ENCODE results near the gene TPPP. TPM values are rescaled to one million over a fixed set of nuclear protein-coding genes. Genes with fewer than 3 reads are reported as not detected.

TPPP gene
- total RNA-seq, 1 experiment from 2014 or later, result 1.8 TPM

DNA sequence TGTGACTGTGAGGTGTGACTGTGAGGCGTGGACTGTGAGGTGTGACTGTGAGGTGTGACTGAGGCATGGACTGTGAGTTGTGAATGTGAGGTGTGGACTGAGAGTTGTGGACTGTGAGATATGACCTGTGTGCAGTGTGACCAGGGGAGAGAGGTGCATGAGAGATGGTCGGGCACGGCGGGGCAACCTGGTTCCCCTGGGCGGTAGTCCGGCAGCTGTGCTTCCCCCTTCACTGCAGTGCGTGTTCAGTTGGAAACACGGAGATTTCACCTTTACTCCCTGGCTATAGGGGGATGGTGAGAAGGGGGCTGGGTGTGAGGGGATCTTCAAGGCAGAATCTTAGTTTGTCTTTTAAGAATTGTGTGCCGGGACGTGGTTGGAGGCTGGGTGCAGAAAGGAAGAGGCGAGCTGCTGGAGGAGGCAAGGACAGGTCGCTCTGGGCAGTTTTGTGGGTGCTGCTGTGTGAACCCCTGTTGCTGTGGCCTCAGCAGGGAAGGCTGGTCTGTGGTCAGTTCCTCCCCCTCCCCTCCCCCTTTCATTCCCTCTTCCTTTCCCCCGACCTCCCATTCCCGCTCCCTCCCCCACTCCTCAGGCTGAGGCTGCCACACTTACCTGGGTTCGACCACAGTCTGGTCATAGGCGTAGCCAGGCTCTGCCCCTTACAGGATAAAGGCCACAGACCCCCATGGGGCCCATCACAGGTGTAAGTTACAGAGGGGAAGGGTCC lies 41.7 kb downstream of the TPPP start (continued):
- TF ChIP-seq GABPB1 (CRISPR knock-in tag; IDR thresholded peaks at IDR 0.05) (no peak), ZNF671 (CRISPR knock-in tag; IDR thresholded peaks at IDR 0.05) (no peak)
- TF ChIP-seq, protein P1, sequence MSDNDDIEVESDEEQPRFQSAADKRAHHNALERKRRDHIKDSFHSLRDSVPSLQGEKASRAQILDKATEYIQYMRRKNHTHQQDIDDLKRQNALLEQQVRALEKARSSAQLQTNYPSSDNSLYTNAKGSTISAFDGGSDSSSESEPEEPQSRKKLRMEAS (CRISPR knock-in tag; IDR thresholded peaks at IDR 0.05), result no peak
- TF ChIP-seq, protein P2, sequence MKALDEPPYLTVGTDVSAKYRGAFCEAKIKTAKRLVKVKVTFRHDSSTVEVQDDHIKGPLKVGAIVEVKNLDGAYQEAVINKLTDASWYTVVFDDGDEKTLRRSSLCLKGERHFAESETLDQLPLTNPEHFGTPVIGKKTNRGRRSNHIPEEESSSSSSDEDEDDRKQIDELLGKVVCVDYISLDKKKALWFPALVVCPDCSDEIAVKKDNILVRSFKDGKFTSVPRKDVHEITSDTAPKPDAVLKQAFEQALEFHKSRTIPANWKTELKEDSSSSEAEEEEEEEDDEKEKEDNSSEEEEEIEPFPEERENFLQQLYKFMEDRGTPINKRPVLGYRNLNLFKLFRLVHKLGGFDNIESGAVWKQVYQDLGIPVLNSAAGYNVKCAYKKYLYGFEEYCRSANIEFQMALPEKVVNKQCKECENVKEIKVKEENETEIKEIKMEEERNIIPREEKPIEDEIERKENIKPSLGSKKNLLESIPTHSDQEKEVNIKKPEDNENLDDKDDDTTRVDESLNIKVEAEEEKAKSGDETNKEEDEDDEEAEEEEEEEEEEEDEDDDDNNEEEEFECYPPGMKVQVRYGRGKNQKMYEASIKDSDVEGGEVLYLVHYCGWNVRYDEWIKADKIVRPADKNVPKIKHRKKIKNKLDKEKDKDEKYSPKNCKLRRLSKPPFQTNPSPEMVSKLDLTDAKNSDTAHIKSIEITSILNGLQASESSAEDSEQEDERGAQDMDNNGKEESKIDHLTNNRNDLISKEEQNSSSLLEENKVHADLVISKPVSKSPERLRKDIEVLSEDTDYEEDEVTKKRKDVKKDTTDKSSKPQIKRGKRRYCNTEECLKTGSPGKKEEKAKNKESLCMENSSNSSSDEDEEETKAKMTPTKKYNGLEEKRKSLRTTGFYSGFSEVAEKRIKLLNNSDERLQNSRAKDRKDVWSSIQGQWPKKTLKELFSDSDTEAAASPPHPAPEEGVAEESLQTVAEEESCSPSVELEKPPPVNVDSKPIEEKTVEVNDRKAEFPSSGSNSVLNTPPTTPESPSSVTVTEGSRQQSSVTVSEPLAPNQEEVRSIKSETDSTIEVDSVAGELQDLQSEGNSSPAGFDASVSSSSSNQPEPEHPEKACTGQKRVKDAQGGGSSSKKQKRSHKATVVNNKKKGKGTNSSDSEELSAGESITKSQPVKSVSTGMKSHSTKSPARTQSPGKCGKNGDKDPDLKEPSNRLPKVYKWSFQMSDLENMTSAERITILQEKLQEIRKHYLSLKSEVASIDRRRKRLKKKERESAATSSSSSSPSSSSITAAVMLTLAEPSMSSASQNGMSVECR (CRISPR knock-in tag; IDR thresholded peaks at IDR 0.05; ENCODE audit: borderline replicate concordance), result no peak

DNA sequence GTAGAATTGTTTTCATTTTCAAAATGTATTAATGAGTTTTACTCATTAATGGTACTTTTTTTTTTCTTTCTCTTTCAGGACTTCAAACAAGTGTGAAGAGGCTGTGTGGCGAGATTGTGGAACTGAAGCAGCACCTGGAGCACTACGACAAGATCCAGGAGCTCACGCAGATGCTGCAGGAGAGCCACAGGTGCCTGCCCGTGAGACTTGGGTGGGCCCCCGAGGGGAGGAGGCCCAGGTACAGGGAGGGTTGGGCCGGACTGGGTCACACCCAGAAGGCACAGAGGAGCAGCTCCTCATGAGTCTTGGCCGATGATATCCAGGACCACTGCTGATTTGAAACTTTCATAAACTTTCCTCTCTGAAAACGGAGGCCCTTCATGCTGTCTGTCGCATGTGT lies 45.4 kb downstream of the TPPP start:
- ChIA-PET POLR2A (no interaction called here), CTCF (interaction anchor here (0.5 kb wide), 1 partner anchor 306 kb away, joined by 3 read pairs; no protein-coding TSS in a partner anchor)
- Mint-ChIP-seq H3K27me3 (ENCODE audit: low read depth) (no peaks in the 10 kb centered on the region), H3K4me3 (no peak overlapping the region), H3K27ac (no peak overlapping the region), H3K36me3 (peaks cover 30% of the 10 kb centered on the region), H3K9me3 (no peaks in the 10 kb centered on the region), H3K4me1 (no peaks in the 10 kb centered on the region)
- DNase-seq (ENCODE audit: low spot score) (no peak), ATAC-seq (no peak)
- TF ChIP-seq SP1 (CRISPR knock-in tag; conservative IDR thresholded peaks at IDR 0.05) (no peak), HMGA2 (CRISPR knock-in tag; IDR thresholded peaks at IDR 0.05) (no peak), SOX15 (CRISPR knock-in tag; IDR thresholded peaks at IDR 0.05) (no peak), GABPB1 (CRISPR knock-in tag; IDR thresholded peaks at IDR 0.05) (no peak), GTF2I (CRISPR knock-in tag; conservative IDR thresholded peaks at IDR 0.05) (no peak), CREM (CRISPR knock-in tag; IDR thresholded peaks at IDR 0.05) (no peak), CBFB (CRISPR knock-in tag; IDR thresholded peaks at IDR 0.05; ENCODE audit: low read depth) (no peak)
- TF ChIP-seq, protein P3, sequence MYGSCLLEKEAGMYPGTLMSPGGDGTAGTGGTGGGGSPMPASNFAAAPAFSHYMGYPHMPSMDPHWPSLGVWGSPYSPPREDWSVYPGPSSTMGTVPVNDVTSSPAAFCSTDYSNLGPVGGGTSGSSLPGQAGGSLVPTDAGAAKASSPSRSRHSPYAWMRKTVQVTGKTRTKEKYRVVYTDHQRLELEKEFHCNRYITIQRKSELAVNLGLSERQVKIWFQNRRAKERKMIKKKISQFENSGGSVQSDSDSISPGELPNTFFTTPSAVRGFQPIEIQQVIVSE (CRISPR knock-in tag; IDR thresholded peaks at IDR 0.05; ENCODE audit: borderline replicate concordance), result no peak

DNA sequence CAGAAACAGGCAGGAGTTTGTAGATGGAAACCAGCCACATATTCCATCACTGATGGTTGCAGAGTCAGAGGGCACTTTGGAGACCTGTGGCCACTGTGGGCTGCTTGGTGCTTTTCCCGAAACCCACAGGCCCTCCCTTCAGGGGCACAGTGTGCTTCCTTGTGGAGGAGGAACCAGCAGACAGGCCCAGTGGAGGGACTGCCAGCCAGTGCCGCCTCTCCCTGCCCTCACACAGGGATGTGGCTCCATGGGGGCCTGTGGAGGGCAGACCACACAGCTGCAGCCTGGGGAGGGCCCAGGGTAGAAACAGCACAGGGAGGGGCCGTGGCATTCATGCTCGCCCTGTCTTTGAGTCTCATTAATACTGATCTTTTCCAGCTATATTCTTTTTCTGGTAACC lies 45.8 kb downstream of the TPPP start:
- H3K27me3 Mint-ChIP-seq (ENCODE audit: low read depth), result no peaks in the 10 kb centered on the region
- peaks cover 25% of the 10 kb centered on the region for H3K36me3 Mint-ChIP-seq
- POLR2A ChIA-PET, result no interaction called here
- H3K4me1 Mint-ChIP-seq, result no peaks in the 10 kb centered on the region
- CTCF ChIA-PET, result no interaction called here
- ATAC-seq (no peak), DNase-seq (ENCODE audit: low spot score) (no peak)
- H3K27ac Mint-ChIP-seq, result no peak overlapping the region
- no peak overlapping the region for H3K4me3 Mint-ChIP-seq
- no peaks in the 10 kb centered on the region for H3K9me3 Mint-ChIP-seq
- TF ChIP-seq, protein P4, sequence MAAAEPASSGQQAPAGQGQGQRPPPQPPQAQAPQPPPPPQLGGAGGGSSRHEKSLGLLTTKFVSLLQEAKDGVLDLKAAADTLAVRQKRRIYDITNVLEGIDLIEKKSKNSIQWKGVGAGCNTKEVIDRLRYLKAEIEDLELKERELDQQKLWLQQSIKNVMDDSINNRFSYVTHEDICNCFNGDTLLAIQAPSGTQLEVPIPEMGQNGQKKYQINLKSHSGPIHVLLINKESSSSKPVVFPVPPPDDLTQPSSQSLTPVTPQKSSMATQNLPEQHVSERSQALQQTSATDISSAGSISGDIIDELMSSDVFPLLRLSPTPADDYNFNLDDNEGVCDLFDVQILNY (CRISPR knock-in tag; IDR thresholded peaks at IDR 0.05), result no peak
- TF ChIP-seq ZNF671 (CRISPR knock-in tag; IDR thresholded peaks at IDR 0.05) (no peak), ZNF232 (CRISPR knock-in tag; IDR thresholded peaks at IDR 0.05) (no peak), ETV6 (CRISPR knock-in tag; IDR thresholded peaks at IDR 0.05) (no peak), ZNF263 (CRISPR knock-in tag; IDR thresholded peaks at IDR 0.05; ENCODE audit: low read depth) (no peak), ZNF396 (CRISPR knock-in tag; IDR thresholded peaks at IDR 0.05; ENCODE audit: borderline replicate concordance) (no peak), ATF1 (CRISPR knock-in tag; IDR thresholded peaks at IDR 0.05) (no peak), IRF2 (CRISPR knock-in tag; IDR thresholded peaks at IDR 0.05; ENCODE audit: borderline replicate concordance, low read depth) (no peak), TEAD1 (CRISPR knock-in tag; IDR thresholded peaks at IDR 0.05) (no peak), NFE2L1 (CRISPR knock-in tag; IDR thresholded peaks at IDR 0.05) (no peak)
- TF ChIP-seq, protein P5, sequence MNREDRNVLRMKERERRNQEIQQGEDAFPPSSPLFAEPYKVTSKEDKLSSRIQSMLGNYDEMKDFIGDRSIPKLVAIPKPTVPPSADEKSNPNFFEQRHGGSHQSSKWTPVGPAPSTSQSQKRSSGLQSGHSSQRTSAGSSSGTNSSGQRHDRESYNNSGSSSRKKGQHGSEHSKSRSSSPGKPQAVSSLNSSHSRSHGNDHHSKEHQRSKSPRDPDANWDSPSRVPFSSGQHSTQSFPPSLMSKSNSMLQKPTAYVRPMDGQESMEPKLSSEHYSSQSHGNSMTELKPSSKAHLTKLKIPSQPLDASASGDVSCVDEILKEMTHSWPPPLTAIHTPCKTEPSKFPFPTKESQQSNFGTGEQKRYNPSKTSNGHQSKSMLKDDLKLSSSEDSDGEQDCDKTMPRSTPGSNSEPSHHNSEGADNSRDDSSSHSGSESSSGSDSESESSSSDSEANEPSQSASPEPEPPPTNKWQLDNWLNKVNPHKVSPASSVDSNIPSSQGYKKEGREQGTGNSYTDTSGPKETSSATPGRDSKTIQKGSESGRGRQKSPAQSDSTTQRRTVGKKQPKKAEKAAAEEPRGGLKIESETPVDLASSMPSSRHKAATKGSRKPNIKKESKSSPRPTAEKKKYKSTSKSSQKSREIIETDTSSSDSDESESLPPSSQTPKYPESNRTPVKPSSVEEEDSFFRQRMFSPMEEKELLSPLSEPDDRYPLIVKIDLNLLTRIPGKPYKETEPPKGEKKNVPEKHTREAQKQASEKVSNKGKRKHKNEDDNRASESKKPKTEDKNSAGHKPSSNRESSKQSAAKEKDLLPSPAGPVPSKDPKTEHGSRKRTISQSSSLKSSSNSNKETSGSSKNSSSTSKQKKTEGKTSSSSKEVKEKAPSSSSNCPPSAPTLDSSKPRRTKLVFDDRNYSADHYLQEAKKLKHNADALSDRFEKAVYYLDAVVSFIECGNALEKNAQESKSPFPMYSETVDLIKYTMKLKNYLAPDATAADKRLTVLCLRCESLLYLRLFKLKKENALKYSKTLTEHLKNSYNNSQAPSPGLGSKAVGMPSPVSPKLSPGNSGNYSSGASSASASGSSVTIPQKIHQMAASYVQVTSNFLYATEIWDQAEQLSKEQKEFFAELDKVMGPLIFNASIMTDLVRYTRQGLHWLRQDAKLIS (CRISPR knock-in tag; IDR thresholded peaks at IDR 0.05; ENCODE audit: borderline replicate concordance), result no peak
- TF ChIP-seq, protein P6, sequence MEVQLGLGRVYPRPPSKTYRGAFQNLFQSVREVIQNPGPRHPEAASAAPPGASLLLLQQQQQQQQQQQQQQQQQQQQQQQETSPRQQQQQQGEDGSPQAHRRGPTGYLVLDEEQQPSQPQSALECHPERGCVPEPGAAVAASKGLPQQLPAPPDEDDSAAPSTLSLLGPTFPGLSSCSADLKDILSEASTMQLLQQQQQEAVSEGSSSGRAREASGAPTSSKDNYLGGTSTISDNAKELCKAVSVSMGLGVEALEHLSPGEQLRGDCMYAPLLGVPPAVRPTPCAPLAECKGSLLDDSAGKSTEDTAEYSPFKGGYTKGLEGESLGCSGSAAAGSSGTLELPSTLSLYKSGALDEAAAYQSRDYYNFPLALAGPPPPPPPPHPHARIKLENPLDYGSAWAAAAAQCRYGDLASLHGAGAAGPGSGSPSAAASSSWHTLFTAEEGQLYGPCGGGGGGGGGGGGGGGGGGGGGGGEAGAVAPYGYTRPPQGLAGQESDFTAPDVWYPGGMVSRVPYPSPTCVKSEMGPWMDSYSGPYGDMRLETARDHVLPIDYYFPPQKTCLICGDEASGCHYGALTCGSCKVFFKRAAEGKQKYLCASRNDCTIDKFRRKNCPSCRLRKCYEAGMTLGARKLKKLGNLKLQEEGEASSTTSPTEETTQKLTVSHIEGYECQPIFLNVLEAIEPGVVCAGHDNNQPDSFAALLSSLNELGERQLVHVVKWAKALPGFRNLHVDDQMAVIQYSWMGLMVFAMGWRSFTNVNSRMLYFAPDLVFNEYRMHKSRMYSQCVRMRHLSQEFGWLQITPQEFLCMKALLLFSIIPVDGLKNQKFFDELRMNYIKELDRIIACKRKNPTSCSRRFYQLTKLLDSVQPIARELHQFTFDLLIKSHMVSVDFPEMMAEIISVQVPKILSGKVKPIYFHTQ (CRISPR knock-in tag; IDR thresholded peaks at IDR 0.05), result no peak
